Muscle of leg (tissue), 11 donors: ENCODE results near the gene MEGF11. TPM values are rescaled to one million over a fixed set of nuclear protein-coding genes. Genes with fewer than 3 reads are reported as not detected.

Experiments
- DNase-seq: peaks from one replicate; pipeline ENCODE4 v3.0.0; 2013
- H3K27ac ChIP-seq: one replicate; pipeline ENCODE4 v1.5.1; 2013; ENCODE audit warnings: mild to moderate bottlenecking, low read length, control low read depth
- H3K27me3 ChIP-seq: one replicate; pipeline ENCODE4 v1.6.1; 2013; ENCODE audit warnings: low read length; ENCODE audit not compliant: control insufficient read depth, insufficient read depth
- H3K36me3 ChIP-seq: one replicate; pipeline ENCODE4 v1.6.1; 2013; ENCODE audit warnings: low read length; ENCODE audit not compliant: control insufficient read depth, insufficient read depth
- H3K4me1 ChIP-seq: one replicate; pipeline ENCODE4 v1.6.1; 2013; ENCODE audit warnings: low read length; ENCODE audit not compliant: control insufficient read depth, insufficient read depth
- H3K4me3 ChIP-seq: one replicate; pipeline ENCODE4 v1.5.1; 2013; ENCODE audit warnings: low read length, control low read depth
- H3K9me3 ChIP-seq: replicated peaks from 2 replicates; pipeline ENCODE4 v1.6.1; 2013; ENCODE audit warnings: low read depth, low read length; ENCODE audit not compliant: control insufficient read depth
- WGBS: methylation state at CpG from one replicate; pipeline ENCODE4 v1.1.5; 2013; ENCODE audit warnings: missing lambda C conversion rate; ENCODE audit not compliant: insufficient coverage; 5-methylcytosine and 5-hydroxymethylcytosine counted together
- polyA plus RNA-seq, 8 donors: library from polyadenylated mRNA; unstranded; fragments of 120-200 nt; gene quantifications; one replicate each; pipeline versions ENCODE4 v1.2.1 to v1.2.3, GENCODE V29; 2013; ENCODE audit warnings: inconsistent platforms in 1 of 8, low replicate concordance in 1 of 8; ENCODE audit not compliant: insufficient read length in 8 of 8, insufficient read depth in 1 of 8
- total RNA-seq: library from RNA; stranded (reverse); fragments of 120-200 nt; gene quantifications from one replicate; pipeline ENCODE4 v1.2.4, GENCODE V29; 2013

MEGF11 gene
- total and polyA plus RNA-seq, 9 donors: 0.13 to 0.68 (median 0.31) TPM

DNA sequence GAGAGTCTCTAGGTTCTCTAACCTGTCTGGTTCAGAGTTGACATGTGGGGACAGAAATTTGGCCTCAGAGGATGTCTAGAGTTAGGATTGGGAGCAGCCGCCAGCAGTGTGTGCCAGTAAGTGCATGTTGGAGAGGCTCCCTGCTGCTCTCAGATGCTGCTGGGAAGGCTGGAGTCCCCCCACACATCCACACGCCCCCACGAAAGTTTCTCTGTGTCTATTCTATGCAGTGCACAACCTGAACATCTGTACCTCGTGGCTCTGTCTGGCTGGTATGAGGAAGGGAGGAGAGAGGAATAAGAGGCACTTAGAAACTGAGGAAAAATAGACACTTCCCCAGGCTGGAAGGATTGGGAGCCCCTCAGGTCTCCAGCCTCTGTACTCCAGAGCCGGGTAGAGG is 252.5 kb downstream of the MEGF11 start:
- Histone ChIP-seq H3K27ac (no peak overlapping the region), H3K36me3 (no peaks in the 10 kb centered on the region), H3K9me3 (no peaks in the 10 kb centered on the region), H3K4me3 (no peak overlapping the region), H3K27me3 (peaks cover 18% of the 10 kb centered on the region), H3K4me1 (peaks cover 23% of the 10 kb centered on the region)
- 0% methylated on average over 1 of the region's 5 CpGs for WGBS
- no peak for DNase-seq

DNA sequence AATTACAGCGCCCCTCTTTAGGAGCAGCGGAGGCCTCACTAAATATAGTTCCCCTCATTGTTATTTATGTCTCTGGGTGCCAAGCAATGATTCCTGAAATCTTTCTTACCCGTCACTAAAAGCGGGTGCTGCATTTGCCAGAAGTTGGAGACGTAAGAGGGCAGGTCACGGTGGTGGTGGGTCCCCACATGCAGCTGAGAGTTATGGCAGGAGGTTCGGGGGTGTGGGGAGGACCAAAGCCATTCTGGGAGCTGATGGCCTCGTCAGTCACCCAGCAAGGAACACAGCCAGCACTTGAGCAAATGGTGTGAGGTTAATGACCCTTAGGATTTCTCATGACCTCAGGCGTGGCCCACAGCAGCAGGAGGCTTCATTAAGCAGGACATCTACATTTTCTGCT is 255.1 kb downstream of the MEGF11 start:
- Histone ChIP-seq H3K4me1 (peaks cover 23% of the 10 kb centered on the region), H3K9me3 (no peaks in the 10 kb centered on the region), H3K36me3 (no peaks in the 10 kb centered on the region), H3K27ac (peak overlapping the region; percentile 42), H3K4me3 (no peak overlapping the region), H3K27me3 (peaks cover 29% of the 10 kb centered on the region)
- DNase-seq: peak; percentile 21
- 23% methylated on average over 6 of the region's 9 CpGs for WGBS

DNA sequence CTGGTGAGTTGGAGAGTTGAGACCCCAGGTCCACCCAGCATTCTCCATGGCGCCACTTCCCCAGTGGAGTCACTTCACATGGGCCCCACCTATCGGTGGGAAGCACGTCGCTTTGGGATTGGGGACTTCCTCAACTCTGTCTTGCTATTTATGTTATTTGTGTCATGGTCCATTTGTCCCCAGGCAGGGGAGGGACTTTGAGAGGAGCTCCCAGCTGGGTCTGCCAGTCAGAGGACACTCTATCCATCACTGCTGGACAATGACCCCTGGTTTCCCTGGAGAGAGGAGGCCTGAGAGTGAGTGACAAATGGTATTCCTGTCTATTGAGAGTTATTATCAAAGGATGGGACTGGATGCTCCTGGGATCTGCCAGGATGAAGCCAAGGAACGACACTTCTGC is 256.6 kb downstream of the MEGF11 start:
- H3K4me1 ChIP-seq: peaks cover 23% of the 10 kb centered on the region
- peak overlapping the region; percentile 29 for H3K27ac ChIP-seq
- H3K9me3 ChIP-seq: no peaks in the 10 kb centered on the region
- no peaks in the 10 kb centered on the region for H3K36me3 ChIP-seq
- peak; percentile 47 for DNase-seq
- H3K4me3 ChIP-seq: no peak overlapping the region
- 57% methylated on average over 2 of the region's 5 CpGs for WGBS
- peaks cover 38% of the 10 kb centered on the region for H3K27me3 ChIP-seq

DNA sequence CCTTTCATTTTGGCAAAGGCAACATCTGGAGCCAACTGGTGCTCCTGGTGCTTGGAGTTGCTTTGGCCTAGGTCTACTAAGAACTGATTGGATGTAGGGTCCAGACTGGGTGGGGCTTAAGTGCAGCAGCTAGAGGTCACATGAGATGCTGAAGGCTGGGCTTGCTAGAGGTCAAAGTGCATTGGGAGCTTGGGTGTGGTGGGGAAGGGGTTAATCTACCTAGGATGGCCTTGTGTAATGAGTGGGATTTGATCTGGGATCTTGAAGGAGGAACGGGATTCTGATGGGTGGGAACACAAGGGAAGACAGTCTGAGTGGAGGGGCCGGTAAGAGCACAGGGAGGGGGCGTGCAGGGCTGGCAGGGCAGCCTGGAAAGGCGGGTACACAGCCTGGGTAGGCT is 258.7 kb downstream of the MEGF11 start:
- H3K27me3 ChIP-seq: peaks cover 38% of the 10 kb centered on the region

GRCh38 chr15:65993762-65994161 is 259.8 kb downstream of the MEGF11 start:
- Histone ChIP-seq H3K27ac (no peak overlapping the region), H3K4me3 (no peak overlapping the region), H3K9me3 (no peaks in the 10 kb centered on the region), H3K36me3 (no peaks in the 10 kb centered on the region), H3K4me1 (peaks cover 21% of the 10 kb centered on the region), H3K27me3 (peaks cover 44% of the 10 kb centered on the region)
- DNase-seq: no peak
- WGBS: 64% methylated on average over 5 of the region's 7 CpGs

More for the DNA sequence above, 258.7 kb downstream of the MEGF11 start:
- no peak overlapping the region for H3K27ac ChIP-seq
- H3K4me1 ChIP-seq: peaks cover 23% of the 10 kb centered on the region
- no peak overlapping the region for H3K4me3 ChIP-seq
- no peak for DNase-seq
- H3K36me3 ChIP-seq: no peaks in the 10 kb centered on the region
- H3K9me3 ChIP-seq: no peaks in the 10 kb centered on the region
- WGBS: 24% methylated on average over 2 of the region's 4 CpGs

- Histone ChIP-seq H3K4me1 (peaks cover 15% of the 10 kb centered on the region), H3K9me3 (no peaks in the 10 kb centered on the region), H3K27me3 (peaks cover 46% of the 10 kb centered on the region), H3K36me3 (no peaks in the 10 kb centered on the region), H3K27ac (no peak overlapping the region), H3K4me3 (no peak overlapping the region)
- 14% methylated on average over 5 of the region's 5 CpGs for WGBS
- no peak for DNase-seq
Observed at GRCh38 chr15:65993236-65993635, 260.3 kb downstream of the MEGF11 start.

- Histone ChIP-seq H3K27me3 (peaks cover 47% of the 10 kb centered on the region), H3K4me3 (no peak overlapping the region), H3K36me3 (no peaks in the 10 kb centered on the region), H3K9me3 (no peaks in the 10 kb centered on the region), H3K27ac (no peak overlapping the region), H3K4me1 (peaks cover 5% of the 10 kb centered on the region)
- 39% methylated on average over 2 of the region's 10 CpGs for WGBS
- DNase-seq: no peak
Observed at GRCh38 chr15:65991721-65992483, 261.6 kb downstream of the MEGF11 start.

- no peaks in the 10 kb centered on the region for H3K36me3 ChIP-seq
- no peak overlapping the region for H3K4me3 ChIP-seq
- no peak overlapping the region for H3K27ac ChIP-seq
- no CpG with 5 or more reads among the region's 5 CpGs for WGBS
- peaks cover 42% of the 10 kb centered on the region for H3K27me3 ChIP-seq
- H3K4me1 ChIP-seq: no peaks in the 10 kb centered on the region
- DNase-seq: no peak
- no peaks in the 10 kb centered on the region for H3K9me3 ChIP-seq
Observed at GRCh38 chr15:65990298-65990981, 263.1 kb downstream of the MEGF11 start.

GRCh38 chr15:65987100-65987499 is 266.4 kb downstream of the MEGF11 start:
- no CpG with 5 or more reads among the region's 5 CpGs for WGBS
- DNase-seq: no peak
- no peaks in the 10 kb centered on the region for H3K9me3 ChIP-seq
- peaks cover 45% of the 10 kb centered on the region for H3K27me3 ChIP-seq
- H3K36me3 ChIP-seq: no peaks in the 10 kb centered on the region
- H3K4me1 ChIP-seq: no peaks in the 10 kb centered on the region
- H3K4me3 ChIP-seq: no peak overlapping the region
- no peak overlapping the region for H3K27ac ChIP-seq

DNA sequence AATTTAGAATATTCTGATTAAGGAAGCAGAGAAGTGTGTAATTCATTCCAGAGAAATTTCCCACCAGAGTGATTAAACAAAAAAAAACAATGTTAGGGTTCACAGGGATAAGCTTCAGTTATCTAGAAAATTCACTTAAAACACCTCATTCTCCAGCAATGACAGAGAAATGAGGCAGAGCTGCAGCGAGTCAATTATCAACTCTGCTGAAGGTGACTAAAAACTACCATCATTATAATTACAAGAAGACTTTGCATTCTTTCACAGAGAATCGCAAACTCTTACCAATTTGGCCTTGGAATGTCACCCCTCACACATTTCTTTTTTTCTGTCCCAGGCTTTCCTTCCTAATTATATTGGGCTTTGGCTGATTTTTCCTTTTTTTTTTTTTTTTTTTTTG is 267.1 kb downstream of the MEGF11 start:
- no peak overlapping the region for H3K27ac ChIP-seq
- no peaks in the 10 kb centered on the region for H3K9me3 ChIP-seq
- H3K36me3 ChIP-seq: no peaks in the 10 kb centered on the region
- DNase-seq: no peak
- WGBS: 38% methylated on average over 1 of the region's 2 CpGs
- peaks cover 47% of the 10 kb centered on the region for H3K27me3 ChIP-seq
- H3K4me1 ChIP-seq: peaks cover 3% of the 10 kb centered on the region
- H3K4me3 ChIP-seq: no peak overlapping the region
